Measurements from ENCODE around the gene CAMK2N1. TPM values are rescaled to one million over a fixed set of nuclear protein-coding genes. Genes with fewer than 3 reads are reported as not detected.
A peak's percentile ranks its signal among the peaks of the same experiment; 100 is the strongest.

Gene CAMK2N1
- polyA plus RNA-seq, 2 of the 4 experiments (the other 2 are of a cell fraction): 49.7 to 56.4 TPM

GRCh38 chr1:20491178-20491577 lies 5.2 kb upstream of the CAMK2N1 start:
- Histone ChIP-seq H3K9me3 (no peaks in the 10 kb centered on the region), H3K4me2 (no peak overlapping the region), H3K27ac (0 out of 6 replicates have a peak overlapping the region, but pooled peaks of 1 of the 2 experiments have one; percentile 0), H3K4me1 (peaks cover 22% of the 10 kb centered on the region), H3K4me3 (no peak overlapping the region)
- ATAC-seq (no peak), DNase-seq (ENCODE audit: low read depth in 1 of 2, low spot score in 1 of 2) (no peak), FAIRE-seq (no peak)
- POLR2A ChIA-PET: no interaction called here
- WGBS (ENCODE audit: missing lambda C conversion rate): 81% methylated on average over 6 of the region's 6 CpGs
- CTCF ChIA-PET: interaction anchor here (0.8 to 10.9 kb wide), 14 partner anchors 12 to 391 kb away, joined by 3 to 162 read pairs (median 4); partner anchors contain the start of gene MUL1
- TF ChIP-seq, protein P1, sequence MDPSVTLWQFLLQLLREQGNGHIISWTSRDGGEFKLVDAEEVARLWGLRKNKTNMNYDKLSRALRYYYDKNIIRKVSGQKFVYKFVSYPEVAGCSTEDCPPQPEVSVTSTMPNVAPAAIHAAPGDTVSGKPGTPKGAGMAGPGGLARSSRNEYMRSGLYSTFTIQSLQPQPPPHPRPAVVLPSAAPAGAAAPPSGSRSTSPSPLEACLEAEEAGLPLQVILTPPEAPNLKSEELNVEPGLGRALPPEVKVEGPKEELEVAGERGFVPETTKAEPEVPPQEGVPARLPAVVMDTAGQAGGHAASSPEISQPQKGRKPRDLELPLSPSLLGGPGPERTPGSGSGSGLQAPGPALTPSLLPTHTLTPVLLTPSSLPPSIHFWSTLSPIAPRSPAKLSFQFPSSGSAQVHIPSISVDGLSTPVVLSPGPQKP (IDR thresholded peaks at IDR 0.05; ENCODE audit: low read depth, low read length): no peak
- TF ChIP-seq HOXB13 (CRISPR knock-in tag; IDR thresholded peaks at IDR 0.05; ENCODE audit: low read depth) (no peak), NPAS2 (CRISPR knock-in tag; IDR thresholded peaks at IDR 0.05; ENCODE audit: borderline replicate concordance) (no peak), HEYL (CRISPR knock-in tag; IDR thresholded peaks at IDR 0.05) (no peak), CHD4 (IDR thresholded peaks at IDR 0.05; ENCODE audit: borderline replicate concordance) (no peak), CHD2 (IDR thresholded peaks at IDR 0.05; ENCODE audit: low read length, partially characterized antibody) (no peak), KDM1A (IDR thresholded peaks at IDR 0.05; ENCODE audit: low read depth) (no peak)

DNA sequence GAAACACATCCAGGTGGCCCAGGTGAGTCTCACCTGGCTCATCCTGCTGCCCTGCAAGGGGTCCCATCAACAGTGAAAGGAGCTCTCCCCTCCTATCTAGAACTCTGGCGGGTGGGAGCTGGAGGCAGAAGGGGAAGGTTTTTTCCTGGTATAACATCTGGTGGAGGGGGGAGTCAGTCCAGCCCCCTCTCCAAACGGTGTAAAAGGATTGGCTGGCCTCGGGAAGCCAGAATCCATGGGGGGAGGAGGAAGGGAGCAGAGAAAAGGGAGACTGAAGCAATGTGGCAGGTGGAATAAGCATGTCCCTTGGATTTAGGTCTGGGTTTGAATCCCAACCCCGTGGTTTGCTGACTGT lies 1.2 kb upstream of the CAMK2N1 start:
- Histone ChIP-seq H3K4me2 (peak overlapping the region; percentile 86), H3K9me3 (no peaks in the 10 kb centered on the region), H3K4me1 (peaks cover 15% of the 10 kb centered on the region), H3K4me3 (peak overlapping the region; percentile 95; the same call in 2 of the 3 replicates), H3K27ac (peak overlapping the region; percentile 98 to 99)
- WGBS (ENCODE audit: missing lambda C conversion rate): 65% methylated on average over 4 of the region's 4 CpGs
- no peak for ATAC-seq
- FAIRE-seq: no peak
- ChIA-PET CTCF (interaction anchor here (0.9 kb wide), 1 partner anchor 25 kb away, joined by 3 read pairs; no protein-coding TSS in a partner anchor), POLR2A (no interaction called here)
- TF ChIP-seq NFE2L2 (conservative IDR thresholded peaks at IDR 0.05; ENCODE audit: low read length): no peak
- no peak for TF ChIP-seq FOSB (CRISPR knock-in tag; IDR thresholded peaks at IDR 0.05)
- no peak for TF ChIP-seq ZSCAN20 (CRISPR knock-in tag; IDR thresholded peaks at IDR 0.05)
- TF ChIP-seq, protein P1 (IDR thresholded peaks at IDR 0.05; ENCODE audit: low read depth, low read length): no peak
- DNase-seq (ENCODE audit: low read depth in 1 of 2, low spot score in 1 of 2): no peak

GRCh38 chr1:20486457-20487235 lies 636 bp upstream of the CAMK2N1 start:
- DNase-seq (ENCODE audit: low read depth in 1 of 2, low spot score in 1 of 2) (peak; percentile 50 to 75), ATAC-seq (peak; percentile 57 to 66), FAIRE-seq (no peak)
- no peak for TF ChIP-seq HDAC2 (IDR thresholded peaks at IDR 0.05)
- TF ChIP-seq, protein P2, sequence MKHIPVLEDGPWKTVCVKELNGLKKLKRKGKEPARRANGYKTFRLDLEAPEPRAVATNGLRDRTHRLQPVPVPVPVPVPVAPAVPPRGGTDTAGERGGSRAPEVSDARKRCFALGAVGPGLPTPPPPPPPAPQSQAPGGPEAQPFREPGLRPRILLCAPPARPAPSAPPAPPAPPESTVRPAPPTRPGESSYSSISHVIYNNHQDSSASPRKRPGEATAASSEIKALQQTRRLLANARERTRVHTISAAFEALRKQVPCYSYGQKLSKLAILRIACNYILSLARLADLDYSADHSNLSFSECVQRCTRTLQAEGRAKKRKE (CRISPR knock-in tag; IDR thresholded peaks at IDR 0.05; ENCODE audit: low read depth): no peak
- TF ChIP-seq NPAS2 (CRISPR knock-in tag; IDR thresholded peaks at IDR 0.05; ENCODE audit: borderline replicate concordance): no peak
- TF ChIP-seq USF2 (IDR thresholded peaks at IDR 0.05): no peak
- TF ChIP-seq NFE2L2 (conservative IDR thresholded peaks at IDR 0.05; ENCODE audit: low read length): no peak
- TF ChIP-seq SMC3 (IDR thresholded peaks at IDR 0.05): peak; percentile 9; the same call in 2 of the 3 replicates
- no peak for TF ChIP-seq MAZ (IDR thresholded peaks at IDR 0.05; ENCODE audit: borderline replicate concordance, low read depth, low read length)
- TF ChIP-seq SREBF2 (IDR thresholded peaks at IDR 0.05): no peak
- no peak for TF ChIP-seq CBX8 (IDR thresholded peaks at IDR 0.05)
- TF ChIP-seq JUN (IDR thresholded peaks at IDR 0.05): peak in 1 of 2 experiments; percentile 57; a peak in 2 of 5 replicates
- TF ChIP-seq MAX (IDR thresholded peaks at IDR 0.05): peak; percentile 43; the same call in 1 of the 2 replicates
- no peak for TF ChIP-seq RARB (CRISPR knock-in tag; IDR thresholded peaks at IDR 0.05)
- no peak for TF ChIP-seq EP300 (IDR thresholded peaks at IDR 0.05)
- TF ChIP-seq POLR2A (IDR thresholded peaks at IDR 0.05; ENCODE audit: low read length): peak; percentile 17; the same call in 1 of the 2 replicates
- no peak for TF ChIP-seq HOXB5 (CRISPR knock-in tag; IDR thresholded peaks at IDR 0.05)
- peak overlapping the region; percentile 86 for H3K4me2 ChIP-seq
- peak overlapping the region; percentile 95 for H3K4me3 ChIP-seq
- POLR2A ChIA-PET: interaction anchor here (0.6 to 3.4 kb wide), 6 partner anchors 8 to 266 kb away, joined by 3 to 21 read pairs (median 6); partner anchors contain the start of gene MUL1
- CTCF ChIA-PET: interaction anchor here (0.6 to 4.7 kb wide), 8 partner anchors 8 to 249 kb away, joined by 3 to 28 read pairs (median 3); no protein-coding TSS in a partner anchor
- H3K27ac ChIP-seq: peak overlapping the region; percentile 98 to 99
- 16% methylated on average over 7 of the region's 51 CpGs for WGBS (ENCODE audit: missing lambda C conversion rate)
- peaks cover 20% of the 10 kb centered on the region for H3K4me1 ChIP-seq
- no peaks in the 10 kb centered on the region for H3K9me3 ChIP-seq

Data from A549 (cell line).